NCI-H1436 treated with DMSO at 0.1 percent for 48 hours (cell line): ENCODE results near the gene UTP4.
A peak's percentile ranks its signal among the peaks of the same experiment; 100 is the strongest.
"Not testable (repeated sequence)": the region's sequence is repeated elsewhere in the genome, so short reads cannot be mapped to it uniquely, and the experiment has no call there.

Experiments used
- DNase-seq: peaks from one replicate; lab custom pipeline; 2025; lab: John Stamatoyannopoulos, UW

The UTP4 gene

GRCh38 chr16:69110406-69110805, 22.0 kb upstream of the UTP4 start:
- no peak for DNase-seq

GRCh38 chr16:69111216-69111875, 21.1 kb upstream of the UTP4 start:
- DNase-seq, result no peak

- no peak for DNase-seq
Measured at GRCh38 chr16:69111876-69112230, 20.6 kb upstream of the UTP4 start.

GRCh38 chr16:69112285-69113129, 19.9 kb upstream of the UTP4 start:
- no peak for DNase-seq

GRCh38 chr16:69113216-69113615, 19.2 kb upstream of the UTP4 start:
- DNase-seq, result no peak

- no peak for DNase-seq
Measured at GRCh38 chr16:69114346-69114975, 18.0 kb upstream of the UTP4 start.

GRCh38 chr16:69114976-69115355, 17.5 kb upstream of the UTP4 start:
- no peak for DNase-seq

GRCh38 chr16:69115361-69115760, 17.1 kb upstream of the UTP4 start:
- no peak for DNase-seq

GRCh38 chr16:69115837-69116236, 16.6 kb upstream of the UTP4 start:
- no peak for DNase-seq

- no peak for DNase-seq
Measured at GRCh38 chr16:69116256-69116875, 16.1 kb upstream of the UTP4 start.

- no peak for DNase-seq
Measured at GRCh38 chr16:69116906-69117305, 15.5 kb upstream of the UTP4 start.

GRCh38 chr16:69118468-69118867, 14.0 kb upstream of the UTP4 start:
- no peak for DNase-seq

- no peak for DNase-seq
Measured at GRCh38 chr16:69118994-69119393, 13.5 kb upstream of the UTP4 start.

- no peak for DNase-seq
Measured at GRCh38 chr16:69119536-69119935, 12.9 kb upstream of the UTP4 start.

GRCh38 chr16:69120096-69120664, 12.3 kb upstream of the UTP4 start:
- no peak for DNase-seq

GRCh38 chr16:69123910-69124309, 8.5 kb upstream of the UTP4 start:
- peak; percentile 29 for DNase-seq

GRCh38 chr16:69124406-69124805, 8.0 kb upstream of the UTP4 start:
- DNase-seq, result not testable (repeated sequence)

- not testable (repeated sequence) for DNase-seq
Measured at GRCh38 chr16:69124961-69125360, 7.5 kb upstream of the UTP4 start.

GRCh38 chr16:69126221-69126620, 6.2 kb upstream of the UTP4 start:
- no peak for DNase-seq

GRCh38 chr16:69126801-69127200, 5.6 kb upstream of the UTP4 start:
- not testable (repeated sequence) for DNase-seq

- DNase-seq, result no peak
Measured at GRCh38 chr16:69127966-69128510, 4.4 kb upstream of the UTP4 start.

GRCh38 chr16:69130461-69130860, 2.0 kb upstream of the UTP4 start:
- no peak for DNase-seq
